ENCODE data around the gene BUD13.

BUD13 gene

DNA sequence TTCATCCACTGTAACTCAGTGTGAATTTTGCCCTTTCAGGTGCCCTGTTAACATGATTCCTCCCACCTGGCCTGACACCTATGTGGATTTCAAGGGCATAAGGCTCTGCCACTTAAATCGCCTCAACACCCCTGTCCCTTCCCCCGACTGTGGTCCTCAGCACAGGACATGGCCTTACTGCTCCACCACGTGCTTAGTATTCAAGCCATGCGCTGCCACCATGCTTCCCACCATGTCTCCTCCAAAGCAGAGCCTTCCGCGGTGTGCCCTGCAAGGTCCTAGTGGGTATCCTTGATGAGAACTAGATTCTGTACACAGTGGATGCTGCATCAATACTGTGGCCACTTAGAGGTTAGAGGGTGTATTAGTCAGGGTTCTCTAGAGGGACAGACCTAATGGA lies 51.9 kb downstream of the BUD13 start:
- no peaks in the 10 kb centered on the region for H3K36me3 ChIP-seq (ENCODE audit: control insufficient read depth, insufficient read depth, low read length)
- H3K4me3 ChIP-seq (ENCODE audit: insufficient read depth, low read depth, low read length) = no peak overlapping the region
- H3K9me3 ChIP-seq (ENCODE audit: control insufficient read depth, low read length) = no peaks in the 10 kb centered on the region
- WGBS, 2 experiments = 92 to 96% methylated on average over 6 of the region's 6 CpGs
- H3K27ac ChIP-seq (ENCODE audit: insufficient read depth, low read depth, low read length, poor library complexity, severe bottlenecking) = no peak overlapping the region
- peaks cover 5% of the 10 kb centered on the region for H3K4me1 ChIP-seq (ENCODE audit: control insufficient read depth, insufficient read depth, low read length)
- no peaks in the 10 kb centered on the region for H3K27me3 ChIP-seq (ENCODE audit: control insufficient read depth, insufficient read depth, low read length, poor library complexity, severe bottlenecking)

DNA sequence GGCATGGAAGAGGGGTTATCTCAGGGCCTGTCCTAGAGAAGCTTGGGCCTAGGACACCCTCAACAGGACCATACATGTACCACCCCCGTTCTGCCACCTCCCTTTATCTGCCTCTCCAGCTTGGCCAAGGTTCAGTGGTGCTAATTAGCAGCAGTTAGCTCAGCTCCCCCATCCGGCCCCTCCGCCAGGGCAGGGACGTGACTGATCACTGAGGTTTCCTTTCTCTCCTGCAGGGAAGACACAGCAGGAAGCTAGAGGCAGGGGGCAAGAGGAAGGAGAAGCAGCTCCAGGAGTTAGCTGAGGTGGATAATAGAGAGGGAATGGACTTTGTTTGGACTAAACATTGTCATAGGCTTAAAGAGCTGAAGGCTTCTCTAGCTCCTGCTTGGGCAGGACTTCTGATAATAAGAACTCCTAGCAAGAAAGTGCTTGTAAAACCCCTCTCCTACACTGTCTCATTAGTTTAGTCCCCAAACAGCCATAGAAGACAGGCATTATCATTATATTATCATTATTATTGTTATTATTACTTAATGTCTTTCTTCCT lies 53.8 kb downstream of the BUD13 start:
- Histone ChIP-seq H3K27ac (ENCODE audit: insufficient read depth, low read depth, low read length, poor library complexity, severe bottlenecking) (no peak overlapping the region), H3K4me3 (ENCODE audit: insufficient read depth, low read depth, low read length) (no peak overlapping the region), H3K36me3 (ENCODE audit: control insufficient read depth, insufficient read depth, low read length) (no peaks in the 10 kb centered on the region), H3K27me3 (ENCODE audit: control insufficient read depth, insufficient read depth, low read length, poor library complexity, severe bottlenecking) (no peaks in the 10 kb centered on the region), H3K9me3 (ENCODE audit: control insufficient read depth, low read length) (no peaks in the 10 kb centered on the region), H3K4me1 (ENCODE audit: control insufficient read depth, insufficient read depth, low read length) (peaks cover 10% of the 10 kb centered on the region)
- WGBS, 2 experiments = 80 to 81% methylated on average over 4 of the region's 4 CpGs

DNA sequence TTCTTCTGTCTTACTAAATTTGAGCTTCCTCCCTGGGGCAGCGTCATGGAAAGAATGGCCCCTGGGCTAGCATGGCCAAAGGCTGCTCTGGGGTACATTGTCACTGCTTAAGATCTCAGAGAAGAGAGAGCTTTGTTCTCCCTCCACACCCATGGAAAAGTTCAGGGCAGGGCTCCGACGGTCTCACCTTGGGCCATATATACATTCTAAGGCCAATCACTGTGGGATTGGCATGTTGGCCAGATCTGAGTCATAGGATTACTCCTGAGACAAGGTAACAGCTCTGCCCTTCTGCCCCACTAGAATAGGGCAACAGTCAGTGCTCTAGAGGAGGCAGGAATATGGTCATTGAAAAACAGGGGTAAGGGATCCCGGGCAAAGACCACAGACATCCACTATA lies 56.2 kb downstream of the BUD13 start:
- H3K36me3 ChIP-seq (ENCODE audit: control insufficient read depth, insufficient read depth, low read length) = no peaks in the 10 kb centered on the region
- no peaks in the 10 kb centered on the region for H3K9me3 ChIP-seq (ENCODE audit: control insufficient read depth, low read length)
- WGBS, 2 experiments = 95% methylated on average over 4 of the region's 4 CpGs
- H3K4me1 ChIP-seq (ENCODE audit: control insufficient read depth, insufficient read depth, low read length) = peaks cover 8% of the 10 kb centered on the region
- no peaks in the 10 kb centered on the region for H3K27me3 ChIP-seq (ENCODE audit: control insufficient read depth, insufficient read depth, low read length, poor library complexity, severe bottlenecking)
- no peak overlapping the region for H3K27ac ChIP-seq (ENCODE audit: insufficient read depth, low read depth, low read length, poor library complexity, severe bottlenecking)
- no peak overlapping the region for H3K4me3 ChIP-seq (ENCODE audit: insufficient read depth, low read depth, low read length)

DNA sequence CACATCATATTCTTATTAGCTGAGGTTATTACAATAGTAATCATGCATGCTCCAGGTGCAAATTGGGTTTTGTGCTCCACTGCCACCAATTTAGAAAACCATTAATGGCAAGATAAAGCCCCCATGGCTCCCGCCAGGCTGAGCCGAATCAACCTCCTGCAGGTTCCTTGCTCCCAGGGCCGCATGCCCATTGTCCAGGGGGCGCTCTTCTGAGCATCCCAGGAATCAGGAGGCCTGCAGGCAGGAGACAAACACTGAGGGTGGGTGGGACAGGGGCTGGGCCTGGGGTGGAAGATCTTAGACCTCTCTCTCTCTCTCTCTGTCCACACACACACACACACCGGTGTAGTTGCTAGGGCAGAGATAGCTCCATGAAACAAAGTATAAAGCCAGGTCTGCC lies 57.4 kb downstream of the BUD13 start:
- H3K36me3 ChIP-seq (ENCODE audit: control insufficient read depth, insufficient read depth, low read length) = no peaks in the 10 kb centered on the region
- no peaks in the 10 kb centered on the region for H3K9me3 ChIP-seq (ENCODE audit: control insufficient read depth, low read length)
- H3K27me3 ChIP-seq (ENCODE audit: control insufficient read depth, insufficient read depth, low read length, poor library complexity, severe bottlenecking) = peaks cover 3% of the 10 kb centered on the region
- peaks cover 8% of the 10 kb centered on the region for H3K4me1 ChIP-seq (ENCODE audit: control insufficient read depth, insufficient read depth, low read length)
- H3K4me3 ChIP-seq (ENCODE audit: insufficient read depth, low read depth, low read length) = no peak overlapping the region
- no peak overlapping the region for H3K27ac ChIP-seq (ENCODE audit: insufficient read depth, low read depth, low read length, poor library complexity, severe bottlenecking)
- WGBS, 2 experiments = 81 to 87% methylated on average over 5 of the region's 5 CpGs

DNA sequence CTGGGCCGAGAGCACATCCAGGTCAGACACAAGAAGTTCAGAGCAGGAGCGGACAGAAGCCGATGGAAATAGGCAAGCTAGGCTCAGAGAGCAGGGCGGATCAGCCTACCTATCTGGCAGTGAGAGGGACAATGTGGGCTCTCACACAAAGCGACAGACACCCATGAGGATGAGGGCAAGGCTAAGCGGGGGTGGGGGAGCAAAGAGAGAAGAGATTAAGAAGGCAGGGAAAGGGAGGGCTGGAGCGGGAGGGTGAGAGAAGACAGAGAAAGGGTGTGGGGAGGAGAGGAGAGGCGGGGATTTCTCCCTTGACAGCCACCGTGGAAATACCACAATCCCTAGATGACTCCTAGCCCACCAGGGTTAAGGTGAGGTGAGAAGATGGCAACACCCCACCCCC lies 57.9 kb downstream of the BUD13 start:
- Histone ChIP-seq H3K27ac (ENCODE audit: insufficient read depth, low read depth, low read length, poor library complexity, severe bottlenecking) (no peak overlapping the region), H3K36me3 (ENCODE audit: control insufficient read depth, insufficient read depth, low read length) (no peaks in the 10 kb centered on the region), H3K9me3 (ENCODE audit: control insufficient read depth, low read length) (no peaks in the 10 kb centered on the region), H3K4me1 (ENCODE audit: control insufficient read depth, insufficient read depth, low read length) (peaks cover 8% of the 10 kb centered on the region), H3K4me3 (ENCODE audit: insufficient read depth, low read depth, low read length) (no peak overlapping the region), H3K27me3 (ENCODE audit: control insufficient read depth, insufficient read depth, low read length, poor library complexity, severe bottlenecking) (peaks cover 3% of the 10 kb centered on the region)
- 84% methylated on average over 7 to 8 of the region's 9 CpGs for WGBS, 2 experiments

DNA sequence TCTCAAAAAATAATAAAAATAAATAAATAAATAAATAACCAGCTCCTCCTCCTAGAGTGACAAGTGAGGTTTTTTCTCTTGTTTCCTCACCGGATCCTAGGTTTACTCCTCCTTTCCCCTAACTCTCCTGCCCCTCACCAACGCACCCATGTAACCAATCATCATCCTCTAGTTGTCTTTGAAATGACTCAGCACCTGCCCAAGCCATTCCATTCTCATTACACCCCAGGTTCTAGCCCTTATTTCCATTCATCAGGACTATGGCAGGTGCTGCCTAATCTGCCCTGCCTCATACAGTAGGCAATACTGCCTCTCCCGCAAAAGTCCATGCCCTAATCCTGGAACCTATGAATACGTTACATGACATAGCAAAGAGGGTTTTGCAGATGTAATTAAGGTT lies 60.4 kb downstream of the BUD13 start:
- Histone ChIP-seq H3K36me3 (ENCODE audit: control insufficient read depth, insufficient read depth, low read length) (no peaks in the 10 kb centered on the region), H3K27me3 (ENCODE audit: control insufficient read depth, insufficient read depth, low read length, poor library complexity, severe bottlenecking) (peaks cover 6% of the 10 kb centered on the region), H3K9me3 (ENCODE audit: control insufficient read depth, low read length) (no peaks in the 10 kb centered on the region), H3K4me3 (ENCODE audit: insufficient read depth, low read depth, low read length) (no peak overlapping the region), H3K4me1 (ENCODE audit: control insufficient read depth, insufficient read depth, low read length) (peaks cover 8% of the 10 kb centered on the region), H3K27ac (ENCODE audit: insufficient read depth, low read depth, low read length, poor library complexity, severe bottlenecking) (no peak overlapping the region)
- 87 to 90% methylated on average over 4 of the region's 4 CpGs for WGBS, 2 experiments

DNA sequence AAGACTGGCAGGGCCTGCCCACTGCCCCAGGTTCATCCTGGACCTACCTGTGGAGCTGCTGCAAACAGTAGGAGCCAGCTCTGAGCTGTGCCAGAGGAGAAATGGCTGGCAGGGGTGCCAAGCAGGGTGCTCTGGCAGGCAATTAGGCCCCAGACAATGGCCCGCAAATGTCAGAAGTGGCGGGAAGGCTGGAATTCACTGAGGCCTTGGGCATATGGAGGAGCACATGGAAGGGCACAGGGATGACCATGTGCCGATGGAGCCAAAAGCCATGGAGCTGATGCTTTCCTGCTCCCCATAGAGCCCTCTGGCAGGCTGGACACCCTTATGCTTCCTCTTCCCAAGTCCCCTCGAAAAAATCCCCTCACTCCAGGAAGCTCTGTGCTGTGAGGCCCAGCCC lies 62.0 kb downstream of the BUD13 start:
- H3K9me3 ChIP-seq (ENCODE audit: control insufficient read depth, low read length) = no peaks in the 10 kb centered on the region
- 91 to 94% methylated on average over 4 of the region's 4 CpGs for WGBS, 2 experiments
- no peak overlapping the region for H3K4me3 ChIP-seq (ENCODE audit: insufficient read depth, low read depth, low read length)
- H3K27ac ChIP-seq (ENCODE audit: insufficient read depth, low read depth, low read length, poor library complexity, severe bottlenecking) = no peak overlapping the region
- H3K36me3 ChIP-seq (ENCODE audit: control insufficient read depth, insufficient read depth, low read length) = no peaks in the 10 kb centered on the region
- H3K27me3 ChIP-seq (ENCODE audit: control insufficient read depth, insufficient read depth, low read length, poor library complexity, severe bottlenecking) = peaks cover 12% of the 10 kb centered on the region
- H3K4me1 ChIP-seq (ENCODE audit: control insufficient read depth, insufficient read depth, low read length) = peaks cover 8% of the 10 kb centered on the region

DNA sequence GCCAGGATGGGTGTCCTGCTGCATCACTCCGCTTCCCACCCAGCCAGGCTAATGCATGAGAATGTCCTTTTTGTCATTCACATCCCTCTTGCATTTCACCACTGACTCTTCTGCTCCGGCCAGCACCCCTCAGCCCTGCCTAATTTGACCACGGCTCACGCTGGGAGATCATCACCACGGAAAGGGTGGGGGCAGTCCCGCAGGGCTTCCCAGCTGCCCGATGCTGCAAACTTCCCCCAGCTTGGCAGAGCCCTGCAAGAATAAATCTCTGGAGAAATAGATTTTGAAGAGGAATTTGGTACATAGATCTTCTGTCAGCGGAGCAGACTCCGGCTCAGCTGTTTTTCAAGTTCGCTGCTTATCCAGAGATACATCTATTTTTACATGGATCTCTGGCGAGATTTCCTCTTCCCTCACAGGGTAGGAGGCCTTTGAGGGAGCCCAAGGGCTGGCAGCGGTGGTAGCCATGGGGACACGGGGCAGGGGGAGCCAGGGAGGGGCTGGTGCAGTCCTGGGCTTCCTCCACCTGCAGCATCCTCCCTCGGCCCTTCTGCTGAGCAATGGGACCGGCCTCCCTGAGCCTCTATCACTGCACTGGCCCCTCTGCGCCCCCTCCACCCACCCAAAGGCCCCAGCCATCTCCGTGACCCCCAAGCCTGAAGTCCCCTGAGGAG lies 62.6 kb downstream of the BUD13 start:
- Histone ChIP-seq H3K4me1 (ENCODE audit: control insufficient read depth, insufficient read depth, low read length) (peaks cover 8% of the 10 kb centered on the region), H3K4me3 (ENCODE audit: insufficient read depth, low read depth, low read length) (no peak overlapping the region), H3K27me3 (ENCODE audit: control insufficient read depth, insufficient read depth, low read length, poor library complexity, severe bottlenecking) (peaks cover 15% of the 10 kb centered on the region), H3K27ac (ENCODE audit: insufficient read depth, low read depth, low read length, poor library complexity, severe bottlenecking) (no peak overlapping the region), H3K36me3 (ENCODE audit: control insufficient read depth, insufficient read depth, low read length) (no peaks in the 10 kb centered on the region), H3K9me3 (ENCODE audit: control insufficient read depth, low read length) (no peaks in the 10 kb centered on the region)
- WGBS, 2 experiments = 38 to 40% methylated on average over 17 of the region's 17 CpGs

DNA sequence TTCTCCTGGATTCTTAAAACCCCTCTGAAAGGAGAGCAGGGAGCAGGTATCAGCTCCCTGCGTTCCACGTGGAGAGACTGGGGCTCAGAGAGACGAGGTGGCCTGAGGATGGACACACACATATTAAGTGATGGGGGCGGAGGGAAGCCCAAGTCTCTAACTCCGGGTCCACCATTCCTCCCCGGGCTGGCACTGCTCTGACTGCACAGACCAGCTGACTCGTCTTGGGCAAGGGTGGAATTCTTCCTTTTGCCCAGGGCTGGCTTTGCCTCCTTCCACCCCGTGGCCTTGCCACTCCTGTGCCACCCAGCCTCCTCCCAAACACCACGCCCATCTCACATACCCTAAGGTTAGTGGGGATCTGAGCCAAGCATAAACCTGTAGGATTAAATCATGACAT lies 65.0 kb downstream of the BUD13 start:
- no peaks in the 10 kb centered on the region for H3K36me3 ChIP-seq (ENCODE audit: control insufficient read depth, insufficient read depth, low read length)

DNA sequence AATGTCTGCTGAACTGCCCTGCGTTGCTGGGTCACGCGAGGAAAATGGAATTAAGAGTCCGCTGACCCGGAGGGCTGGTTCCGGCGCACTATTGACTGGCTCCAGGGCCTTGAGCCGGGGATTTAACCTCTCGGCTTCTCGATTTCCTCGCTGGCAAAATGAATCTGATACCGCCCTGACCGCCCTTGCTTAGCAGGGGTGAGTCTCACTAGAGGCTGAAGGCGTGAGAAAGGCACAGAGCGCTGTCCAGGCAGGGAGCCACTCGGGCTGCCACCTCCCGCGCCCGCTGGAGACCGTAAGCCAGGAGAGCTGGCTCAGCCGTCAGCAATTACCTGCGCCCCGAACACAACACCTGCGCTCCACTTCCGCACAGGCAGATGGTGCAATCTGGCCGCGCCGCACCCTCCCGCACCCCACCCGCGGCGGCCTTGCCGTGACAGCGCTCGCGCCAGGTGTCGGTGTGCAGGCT lies 65.6 kb downstream of the BUD13 start:
- Histone ChIP-seq H3K9me3 (ENCODE audit: control insufficient read depth, low read length) (no peaks in the 10 kb centered on the region), H3K27me3 (ENCODE audit: control insufficient read depth, insufficient read depth, low read length, poor library complexity, severe bottlenecking) (peaks cover 15% of the 10 kb centered on the region), H3K36me3 (ENCODE audit: control insufficient read depth, insufficient read depth, low read length) (no peaks in the 10 kb centered on the region), H3K4me3 (ENCODE audit: insufficient read depth, low read depth, low read length) (no peak overlapping the region), H3K27ac (ENCODE audit: insufficient read depth, low read depth, low read length, poor library complexity, severe bottlenecking) (no peak overlapping the region), H3K4me1 (ENCODE audit: control insufficient read depth, insufficient read depth, low read length) (peaks cover 19% of the 10 kb centered on the region)
- 92 to 94% methylated on average over 37 of the region's 37 CpGs for WGBS, 2 experiments

More for the DNA sequence above, 65.0 kb downstream of the BUD13 start:
- peaks cover 15% of the 10 kb centered on the region for H3K27me3 ChIP-seq (ENCODE audit: control insufficient read depth, insufficient read depth, low read length, poor library complexity, severe bottlenecking)
- H3K4me1 ChIP-seq (ENCODE audit: control insufficient read depth, insufficient read depth, low read length) = peaks cover 17% of the 10 kb centered on the region
- H3K27ac ChIP-seq (ENCODE audit: insufficient read depth, low read depth, low read length, poor library complexity, severe bottlenecking) = no peak overlapping the region
- no peak overlapping the region for H3K4me3 ChIP-seq (ENCODE audit: insufficient read depth, low read depth, low read length)
- no peaks in the 10 kb centered on the region for H3K9me3 ChIP-seq (ENCODE audit: control insufficient read depth, low read length)
- 88 to 91% methylated on average over 9 of the region's 9 CpGs for WGBS, 2 experiments
